ENCODE results near the gene B4GALT5.

The B4GALT5 gene

GRCh38 chr20:49591217-49591865 is 122.3 kb downstream of the B4GALT5 start:
- H3K27ac ChIP-seq, result no peak overlapping the region
- DNase-seq (ENCODE audit: low spot score), result no peak
- no peak for TF ChIP-seq CTCF (conservative IDR thresholded peaks at IDR 0.05; ENCODE audit: low read depth)
- CTCF ChIA-PET, result no interaction called here
- POLR2A ChIA-PET (ENCODE audit: low non-redundant PET), result no interaction called here

GRCh38 chr20:49590163-49591017 is 123.3 kb downstream of the B4GALT5 start:
- POLR2A ChIA-PET (ENCODE audit: low non-redundant PET), result no interaction called here
- CTCF ChIA-PET, result no interaction called here

GRCh38 chr20:49589747-49590146 is 123.9 kb downstream of the B4GALT5 start:
- TF ChIP-seq CTCF (conservative IDR thresholded peaks at IDR 0.05; ENCODE audit: low read depth), result no peak
- DNase-seq (ENCODE audit: low spot score), result no peak
- CTCF ChIA-PET, result no interaction called here
- no peak overlapping the region for H3K27ac ChIP-seq
- POLR2A ChIA-PET (ENCODE audit: low non-redundant PET), result no interaction called here

More at GRCh38 chr20:49590163-49591017, 123.3 kb downstream of the B4GALT5 start:
- TF ChIP-seq CTCF (conservative IDR thresholded peaks at IDR 0.05; ENCODE audit: low read depth), result no peak
- DNase-seq (ENCODE audit: low spot score), result no peak
- no peak overlapping the region for H3K27ac ChIP-seq

- POLR2A ChIA-PET (ENCODE audit: low non-redundant PET), result no interaction called here
- no peak for DNase-seq (ENCODE audit: low spot score)
- TF ChIP-seq CTCF (conservative IDR thresholded peaks at IDR 0.05; ENCODE audit: low read depth), result no peak
- CTCF ChIA-PET, result interaction anchor here (0.7 kb wide), 2 partner anchors 35 to 613 kb away, joined by 3 to 4 read pairs; no protein-coding TSS in a partner anchor
- no peak overlapping the region for H3K27ac ChIP-seq
Observed at GRCh38 chr20:49587111-49587570, 126.5 kb downstream of the B4GALT5 start.

GRCh38 chr20:49585585-49586245 is 128.0 kb downstream of the B4GALT5 start:
- no peak overlapping the region for H3K27ac ChIP-seq
- ChIA-PET CTCF (interaction anchor here (0.5 to 0.7 kb wide), 3 partner anchors 149 to 288 kb away, joined by 4 to 14 read pairs (median 4); no protein-coding TSS in a partner anchor), POLR2A (ENCODE audit: low non-redundant PET) (no interaction called here)
- DNase-seq (ENCODE audit: low spot score), result no peak
- TF ChIP-seq CTCF (conservative IDR thresholded peaks at IDR 0.05; ENCODE audit: low read depth), result no peak

All from RWPE1 (cell line).